Body of pancreas (tissue), 4 donors: ENCODE data around the gene CLPTM1. TPM values are rescaled to one million over a fixed set of nuclear protein-coding genes. Genes with fewer than 3 reads are reported as not detected.

Source experiments
- ATAC-seq: fragments of 150-250 bp; one replicate; pipeline ENCODE4 v1.9.1; 2016
- DNase-seq, 4 donors: peaks; one replicate each; pipeline ENCODE4 v3.0.0-alpha.2; 2019
- H3K27ac ChIP-seq, 4 donors: fragments of 200-600 bp; sonication (generic); 1 replicate in 3 of 4; 2 replicates in 1 of 4; pipeline versions ENCODE4 v1.5.1 to v1.6.1; 2016 to 2019; ENCODE audit warnings: mild to moderate bottlenecking in 1 of 4, mixed read lengths in 1 of 4, moderate library complexity in 1 of 4
- H3K27me3 ChIP-seq, 2 donors: fragments of 200-600 bp; sonication (generic); one replicate each; pipeline ENCODE4 v1.6.0; 2016; ENCODE audit warnings: mild to moderate bottlenecking in 1 of 2
- H3K36me3 ChIP-seq, 2 donors: fragments of 200-600 bp; sonication (generic); replicated peaks in 1 of 2; 2 replicates each; pipeline ENCODE4 v1.5.1; 2016; ENCODE audit warnings: low read depth in 2 of 2; ENCODE audit not compliant: insufficient read depth in 1 of 2
- H3K4me1 ChIP-seq: fragments of 200-600 bp; sonication (generic); one replicate; pipeline ENCODE4 v1.6.0; 2016
- H3K4me3 ChIP-seq, 2 donors: fragments of 200-600 bp; sonication (generic); 1 replicate in 1 of 2; 2 replicates in 1 of 2; pipeline ENCODE4 v1.5.1; 2016 to 2019
- H3K9me3 ChIP-seq, 3 donors: fragments of 200-600 bp; sonication (generic); 1 replicate in 2 of 3; 2 replicates in 1 of 3; pipeline ENCODE4 v1.5.1; 2016
- POLR2A ChIP-seq, 3 donors: fragments of 450-650 bp; IDR thresholded peaks; one replicate each; pipeline ENCODE4 v1.6.1; 2016; ENCODE audit warnings: antibody characterized with exemption in 3 of 3, mild to moderate bottlenecking in 2 of 3
- WGBS, 2 donors: methylation state at CpG; one replicate each; pipeline ENCODE4 v1.1.5; 2017; 5-methylcytosine and 5-hydroxymethylcytosine counted together
- intact Hi-C: fragments of 100-400 bp; cut with DNase I; formaldehyde crosslinking; loops from one replicate; pipeline ENCODE4 v1.15.1; 2023
- total RNA-seq, 2 donors: library from RNA; depleted of rRNA; stranded (reverse); fragments of >200 nt; gene quantifications; one replicate each; pipeline ENCODE4 v1.1.0, GENCODE V29; 2016
- TF ChIP-seq, protein P1 (sequence below), 7 experiments: fragments of 450-650 bp in 4 of 7; fragments of 200-600 bp in 3 of 7; sonication (generic) in 3 of 7; IDR thresholded peaks; one replicate each; pipeline ENCODE4 v1.5.1; 2016 to 2019; ENCODE audit warnings: antibody characterized with exemption in 7 of 7

The CLPTM1 gene
- total RNA-seq, 2 donors from 2014 or later, result 37.1 to 48.5 TPM

GRCh38 chr19:44974857-44975256 lies 19.7 kb downstream of the CLPTM1 start:
- Histone ChIP-seq H3K9me3 (no peaks in the 10 kb centered on the region), H3K27me3 (no peaks in the 10 kb centered on the region), H3K4me1 (no peaks in the 10 kb centered on the region), H3K36me3 (peaks cover 6 to 35% of the 10 kb centered on the region in 2 donors), H3K4me3 (no peak overlapping the region), H3K27ac (no peak overlapping the region)
- TF ChIP-seq POLR2A (IDR thresholded peaks at IDR 0.05), result no peak
- intact Hi-C loops, result no loop called here
- DNase-seq (no peak), ATAC-seq (no peak)
- WGBS, 2 donors, result 74 to 76% methylated on average over 5 of the region's 5 CpGs

- Histone ChIP-seq H3K4me1 (no peaks in the 10 kb centered on the region), H3K27ac (no peak overlapping the region), H3K9me3 (no peaks in the 10 kb centered on the region), H3K36me3 (peaks cover 6 to 36% of the 10 kb centered on the region in 2 donors), H3K27me3 (no peaks in the 10 kb centered on the region), H3K4me3 (no peak overlapping the region)
- no peak for TF ChIP-seq POLR2A (IDR thresholded peaks at IDR 0.05)
- TF ChIP-seq, protein P1, sequence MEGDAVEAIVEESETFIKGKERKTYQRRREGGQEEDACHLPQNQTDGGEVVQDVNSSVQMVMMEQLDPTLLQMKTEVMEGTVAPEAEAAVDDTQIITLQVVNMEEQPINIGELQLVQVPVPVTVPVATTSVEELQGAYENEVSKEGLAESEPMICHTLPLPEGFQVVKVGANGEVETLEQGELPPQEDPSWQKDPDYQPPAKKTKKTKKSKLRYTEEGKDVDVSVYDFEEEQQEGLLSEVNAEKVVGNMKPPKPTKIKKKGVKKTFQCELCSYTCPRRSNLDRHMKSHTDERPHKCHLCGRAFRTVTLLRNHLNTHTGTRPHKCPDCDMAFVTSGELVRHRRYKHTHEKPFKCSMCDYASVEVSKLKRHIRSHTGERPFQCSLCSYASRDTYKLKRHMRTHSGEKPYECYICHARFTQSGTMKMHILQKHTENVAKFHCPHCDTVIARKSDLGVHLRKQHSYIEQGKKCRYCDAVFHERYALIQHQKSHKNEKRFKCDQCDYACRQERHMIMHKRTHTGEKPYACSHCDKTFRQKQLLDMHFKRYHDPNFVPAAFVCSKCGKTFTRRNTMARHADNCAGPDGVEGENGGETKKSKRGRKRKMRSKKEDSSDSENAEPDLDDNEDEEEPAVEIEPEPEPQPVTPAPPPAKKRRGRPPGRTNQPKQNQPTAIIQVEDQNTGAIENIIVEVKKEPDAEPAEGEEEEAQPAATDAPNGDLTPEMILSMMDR (IDR thresholded peaks at IDR 0.05), result no peak
- DNase-seq (no peak), ATAC-seq (no peak)
- 96 to 97% methylated on average over 4 of the region's 4 CpGs for WGBS, 2 donors
- intact Hi-C loops, result no loop called here
Observed at GRCh38 chr19:44975444-44975843, 20.3 kb downstream of the CLPTM1 start.

DNA sequence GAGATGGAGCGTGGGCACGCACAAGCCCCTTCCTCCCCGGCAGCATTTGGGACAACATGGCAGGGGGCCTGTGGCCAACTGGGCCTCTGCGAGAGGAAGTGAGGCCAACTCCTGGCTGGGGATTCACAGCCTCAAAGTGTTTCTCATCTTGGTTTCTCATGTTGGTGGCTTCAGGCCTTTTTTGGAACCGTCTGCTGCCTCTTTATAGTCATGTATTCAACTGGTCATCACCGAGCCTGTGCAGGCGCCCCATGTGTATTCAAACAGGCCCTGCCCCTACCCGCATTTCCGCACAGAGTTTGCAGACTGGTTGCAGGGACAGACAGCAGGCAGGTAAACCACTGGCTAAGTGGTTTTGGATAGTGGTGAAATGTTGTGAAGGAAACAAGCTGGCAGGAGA lies 28.8 kb downstream of the CLPTM1 start:
- ATAC-seq (no peak), DNase-seq (no peak)
- no peak overlapping the region for H3K4me3 ChIP-seq
- intact Hi-C loops, result no loop called here
- H3K9me3 ChIP-seq, result no peaks in the 10 kb centered on the region
- H3K27me3 ChIP-seq, result no peaks in the 10 kb centered on the region
- H3K4me1 ChIP-seq, result no peaks in the 10 kb centered on the region
- peaks cover 0 to 16% of the 10 kb centered on the region in 2 donors for H3K36me3 ChIP-seq
- TF ChIP-seq, protein P1 (IDR thresholded peaks at IDR 0.05), result no peak
- TF ChIP-seq POLR2A (IDR thresholded peaks at IDR 0.05), result no peak
- H3K27ac ChIP-seq, result no peak overlapping the region
- 89 to 90% methylated on average over 6 to 9 of the region's 9 CpGs for WGBS, 2 donors

- TF ChIP-seq, protein P1 (IDR thresholded peaks at IDR 0.05), result no peak
- no peak for TF ChIP-seq POLR2A (IDR thresholded peaks at IDR 0.05)
- intact Hi-C loops, result no loop called here
- Histone ChIP-seq H3K9me3 (no peaks in the 10 kb centered on the region), H3K27ac (no peak overlapping the region), H3K27me3 (no peaks in the 10 kb centered on the region), H3K4me3 (no peak overlapping the region), H3K4me1 (no peaks in the 10 kb centered on the region), H3K36me3 (peaks cover 0 to 11% of the 10 kb centered on the region in 2 donors)
- ATAC-seq (no peak), DNase-seq (no peak)
- WGBS, 2 donors, result 83% methylated on average over 4 of the region's 4 CpGs; no CpG with 5 or more reads in 1 of the 2 donors
Observed at GRCh38 chr19:44985445-44985844, 30.3 kb downstream of the CLPTM1 start.

- no peak for ATAC-seq
- H3K36me3 ChIP-seq, result peaks cover 0 to 11% of the 10 kb centered on the region in 2 donors
- DNase-seq, result no peak
- intact Hi-C loops, result no loop called here
- H3K4me1 ChIP-seq, result no peaks in the 10 kb centered on the region
- no peaks in the 10 kb centered on the region for H3K27me3 ChIP-seq
- TF ChIP-seq, protein P1 (IDR thresholded peaks at IDR 0.05), result no peak
- no peak for TF ChIP-seq POLR2A (IDR thresholded peaks at IDR 0.05)
- H3K4me3 ChIP-seq, result no peak overlapping the region
- no peaks in the 10 kb centered on the region for H3K9me3 ChIP-seq
- 84 to 93% methylated on average over 3 to 7 of the region's 7 CpGs for WGBS, 2 donors
- H3K27ac ChIP-seq, result no peak overlapping the region
Observed at GRCh38 chr19:44986389-44986788, 31.2 kb downstream of the CLPTM1 start.
